Measurements from ENCODE around the gene RHBG.
"Not testable (repeated sequence)": the region's sequence is repeated elsewhere in the genome, so short reads cannot be mapped to it uniquely, and the experiment has no call there.

The RHBG gene

DNA sequence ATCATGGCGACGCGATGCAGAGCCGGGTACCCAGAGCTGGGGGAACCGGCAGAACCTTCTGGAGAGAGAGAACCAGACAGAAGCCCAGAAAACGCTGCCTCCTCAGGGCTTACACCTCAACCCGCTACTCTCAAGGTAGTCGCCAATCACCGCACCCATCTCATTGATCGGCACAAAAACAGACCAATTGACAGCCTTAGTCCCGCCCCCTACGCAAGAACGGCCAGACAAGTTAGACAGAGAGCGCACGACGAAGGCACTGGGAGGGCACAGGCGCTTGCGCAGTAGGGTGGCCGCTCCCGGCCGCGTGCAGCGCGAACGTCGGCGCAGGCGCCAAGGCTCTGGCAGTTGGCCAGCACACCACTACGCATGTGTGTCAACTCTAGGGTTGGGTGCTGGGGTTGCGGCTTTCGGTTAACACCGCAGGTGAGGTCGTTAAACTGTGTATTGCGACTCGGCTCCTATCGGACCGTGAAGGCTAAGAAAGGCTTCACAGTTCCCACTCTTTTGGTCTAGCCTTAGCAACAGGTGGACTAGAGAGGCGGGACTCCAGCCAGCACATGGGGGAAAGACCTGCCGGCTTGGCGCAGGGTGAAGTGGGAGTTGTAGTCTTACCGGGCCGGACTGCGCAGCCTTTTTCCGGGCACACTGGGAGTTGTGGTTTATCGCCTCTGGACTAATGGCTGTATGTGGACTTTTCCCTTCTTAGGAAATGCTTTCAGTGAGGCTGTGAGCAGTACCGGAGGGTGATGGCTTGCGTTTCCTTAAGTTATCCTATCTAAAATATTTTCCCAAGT, 30.6 kb upstream of the RHBG start, which contains the start of the genes CCT3 and TSACC:
TSS of gene CCT3 (minus strand) at position 113 of the 797 bp plus-strand sequence. CDS start at position 5, 108 bp downstream.
TSS of gene TSACC (plus strand) at position 347 of the 797 bp plus-strand sequence. CDS start 1,232 bp downstream, outside the sequence.
- Histone ChIP-seq H3K27ac (ENCODE audit: low read length) (peak within 1 kb of the TSS; percentile 92), H3K9me3 (ENCODE audit: insufficient read depth, low read length, severe bottlenecking) (no peaks in the 10 kb centered on the region), H3K79me2 (ENCODE audit: insufficient read depth, low read length) (peaks cover 47% of the 10 kb centered on the region), H3K36me3 (ENCODE audit: insufficient read depth, low read length) (peaks cover 33% of the 10 kb centered on the region), H4K20me1 (ENCODE audit: insufficient read depth, low read length) (peaks cover 28% of the 10 kb centered on the region; the same call in 1 of the 2 replicates), H3K27me3 (ENCODE audit: insufficient read depth, low read length, poor library complexity) (no peaks in the 10 kb centered on the region), H3K4me1 (ENCODE audit: insufficient read depth, low read length) (peaks cover 32% of the 10 kb centered on the region), H3K9ac (ENCODE audit: low read depth, low read length) (peak within 1 kb of the TSS; percentile 67), H3K4me3 (ENCODE audit: low read depth in 1 of 2, low read length in 2 of 2) (peak within 1 kb of the TSS; percentile 69 to 88), H3K4me2 (ENCODE audit: insufficient read depth, low read length) (peak within 1 kb of the TSS; percentile 74), H2AFZ (ENCODE audit: low read depth, low read length) (peak within 1 kb of the TSS; percentile 90)
- ATAC-seq (ENCODE audit: insufficient read depth, low read depth): peak; percentile 90
- peak; percentile 100 for DNase-seq
- TF ChIP-seq EZH2 (IDR thresholded peaks at IDR 0.05; ENCODE audit: borderline replicate concordance, low read depth, low read length, severe bottlenecking): no peak
- TF ChIP-seq, protein P1, sequence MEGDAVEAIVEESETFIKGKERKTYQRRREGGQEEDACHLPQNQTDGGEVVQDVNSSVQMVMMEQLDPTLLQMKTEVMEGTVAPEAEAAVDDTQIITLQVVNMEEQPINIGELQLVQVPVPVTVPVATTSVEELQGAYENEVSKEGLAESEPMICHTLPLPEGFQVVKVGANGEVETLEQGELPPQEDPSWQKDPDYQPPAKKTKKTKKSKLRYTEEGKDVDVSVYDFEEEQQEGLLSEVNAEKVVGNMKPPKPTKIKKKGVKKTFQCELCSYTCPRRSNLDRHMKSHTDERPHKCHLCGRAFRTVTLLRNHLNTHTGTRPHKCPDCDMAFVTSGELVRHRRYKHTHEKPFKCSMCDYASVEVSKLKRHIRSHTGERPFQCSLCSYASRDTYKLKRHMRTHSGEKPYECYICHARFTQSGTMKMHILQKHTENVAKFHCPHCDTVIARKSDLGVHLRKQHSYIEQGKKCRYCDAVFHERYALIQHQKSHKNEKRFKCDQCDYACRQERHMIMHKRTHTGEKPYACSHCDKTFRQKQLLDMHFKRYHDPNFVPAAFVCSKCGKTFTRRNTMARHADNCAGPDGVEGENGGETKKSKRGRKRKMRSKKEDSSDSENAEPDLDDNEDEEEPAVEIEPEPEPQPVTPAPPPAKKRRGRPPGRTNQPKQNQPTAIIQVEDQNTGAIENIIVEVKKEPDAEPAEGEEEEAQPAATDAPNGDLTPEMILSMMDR (IDR thresholded peaks at IDR 0.05; ENCODE audit: borderline replicate concordance, extremely low read depth, low read length, poor library complexity, severe bottlenecking): no peak

GRCh38 chr1:156342166-156342955, 26.6 kb upstream of the RHBG start:
- H3K36me3 ChIP-seq (ENCODE audit: insufficient read depth, low read length): no peaks in the 10 kb centered on the region
- peaks cover 7% of the 10 kb centered on the region for H3K4me1 ChIP-seq (ENCODE audit: insufficient read depth, low read length)

DNA sequence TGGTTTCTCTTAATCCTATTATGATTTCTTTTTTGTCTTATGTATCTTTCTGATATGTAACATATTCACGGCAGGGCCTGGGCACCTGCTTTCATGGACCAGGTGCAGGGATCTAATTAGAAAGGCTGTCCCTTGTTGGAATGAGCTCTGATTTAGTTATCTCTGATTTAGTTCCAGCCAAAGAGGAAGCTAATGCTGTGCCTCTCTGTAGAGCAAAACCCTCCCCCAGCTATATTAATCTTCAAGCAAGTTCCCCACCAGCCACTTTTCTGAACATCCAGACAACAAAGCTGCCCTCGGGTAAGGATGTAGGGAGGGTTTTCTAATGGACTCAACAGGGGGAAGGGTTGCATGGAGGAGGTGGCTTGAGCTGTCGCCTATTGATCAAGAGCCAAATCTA, 24.6 kb upstream of the RHBG start:
- no peak overlapping the region for H2AFZ ChIP-seq (ENCODE audit: low read depth, low read length)
- no peak overlapping the region for H3K4me2 ChIP-seq (ENCODE audit: insufficient read depth, low read length)
- H3K4me1 ChIP-seq (ENCODE audit: insufficient read depth, low read length): peaks cover 3% of the 10 kb centered on the region
- TF ChIP-seq EZH2 (IDR thresholded peaks at IDR 0.05; ENCODE audit: borderline replicate concordance, low read depth, low read length, severe bottlenecking): no peak
- TF ChIP-seq, protein P1 (IDR thresholded peaks at IDR 0.05; ENCODE audit: borderline replicate concordance, extremely low read depth, low read length, poor library complexity, severe bottlenecking): no peak
- ATAC-seq (ENCODE audit: insufficient read depth, low read depth): no peak
- H3K9me3 ChIP-seq (ENCODE audit: insufficient read depth, low read length, severe bottlenecking): no peaks in the 10 kb centered on the region
- no peak overlapping the region for H3K9ac ChIP-seq (ENCODE audit: low read depth, low read length)
- no peaks in the 10 kb centered on the region for H3K79me2 ChIP-seq (ENCODE audit: insufficient read depth, low read length)
- no peaks in the 10 kb centered on the region for H3K36me3 ChIP-seq (ENCODE audit: insufficient read depth, low read length)
- no peak overlapping the region for H3K4me3 ChIP-seq (ENCODE audit: low read depth in 1 of 2, low read length in 2 of 2)
- H4K20me1 ChIP-seq (ENCODE audit: insufficient read depth, low read length): no peaks in the 10 kb centered on the region
- no peak overlapping the region for H3K27ac ChIP-seq (ENCODE audit: low read length)
- peaks cover 6% of the 10 kb centered on the region for H3K27me3 ChIP-seq (ENCODE audit: insufficient read depth, low read length, poor library complexity)
- DNase-seq: no peak

More at GRCh38 chr1:156342166-156342955, 26.6 kb upstream of the RHBG start:
- Histone ChIP-seq H3K79me2 (ENCODE audit: insufficient read depth, low read length) (peaks cover 8% of the 10 kb centered on the region), H3K9ac (ENCODE audit: low read depth, low read length) (no peak overlapping the region), H3K9me3 (ENCODE audit: insufficient read depth, low read length, severe bottlenecking) (no peaks in the 10 kb centered on the region), H3K27ac (ENCODE audit: low read length) (no peak overlapping the region), H3K4me3 (ENCODE audit: low read depth in 1 of 2, low read length in 2 of 2) (no peak overlapping the region), H4K20me1 (ENCODE audit: insufficient read depth, low read length) (no peaks in the 10 kb centered on the region), H3K4me2 (ENCODE audit: insufficient read depth, low read length) (no peak overlapping the region), H3K27me3 (ENCODE audit: insufficient read depth, low read length, poor library complexity) (peaks cover 3% of the 10 kb centered on the region), H2AFZ (ENCODE audit: low read depth, low read length) (no peak overlapping the region)
- DNase-seq (no peak), ATAC-seq (ENCODE audit: insufficient read depth, low read depth) (no peak)
- TF ChIP-seq, protein P1 (IDR thresholded peaks at IDR 0.05; ENCODE audit: borderline replicate concordance, extremely low read depth, low read length, poor library complexity, severe bottlenecking): no peak
- no peak for TF ChIP-seq EZH2 (IDR thresholded peaks at IDR 0.05; ENCODE audit: borderline replicate concordance, low read depth, low read length, severe bottlenecking)

DNA sequence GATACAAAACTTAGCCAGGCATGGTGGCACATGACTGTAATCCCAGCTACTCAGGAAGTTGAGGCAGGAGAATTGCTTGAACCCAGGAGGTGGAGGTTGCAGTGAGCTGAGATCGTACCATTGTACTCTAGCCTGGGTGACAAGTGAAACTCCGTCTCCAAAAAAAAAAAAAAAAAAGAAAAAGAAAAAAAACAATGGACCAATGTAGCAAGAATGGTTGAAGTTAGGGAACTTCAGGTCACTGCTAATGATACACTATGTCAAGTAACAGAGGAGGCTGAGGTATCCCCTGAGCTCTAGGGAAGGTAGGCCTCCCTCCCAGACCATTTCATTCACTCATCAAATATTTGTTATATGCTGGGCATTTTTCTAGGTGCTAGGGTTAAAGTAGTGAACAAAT, 23.0 kb upstream of the RHBG start:
- H3K4me2 ChIP-seq (ENCODE audit: insufficient read depth, low read length); H3K27ac ChIP-seq (ENCODE audit: low read length); H4K20me1 ChIP-seq (ENCODE audit: insufficient read depth, low read length); H3K9ac ChIP-seq (ENCODE audit: low read depth, low read length); H3K79me2 ChIP-seq (ENCODE audit: insufficient read depth, low read length); H3K36me3 ChIP-seq (ENCODE audit: insufficient read depth, low read length); DNase-seq; H3K9me3 ChIP-seq (ENCODE audit: insufficient read depth, low read length, severe bottlenecking); H3K4me3 ChIP-seq (ENCODE audit: low read depth in 1 of 2, low read length in 2 of 2); H2AFZ ChIP-seq (ENCODE audit: low read depth, low read length); ATAC-seq (ENCODE audit: insufficient read depth, low read depth); H3K27me3 ChIP-seq (ENCODE audit: insufficient read depth, low read length, poor library complexity); H3K4me1 ChIP-seq (ENCODE audit: insufficient read depth, low read length): not testable (repeated sequence)
